GM18909 (cell line): Measurements from ENCODE around the gene ANKH.

Experiments used
- ATAC-seq: cut with Tn5 transposase; IDR thresholded peaks from one replicate; pipeline ENCODE4 v1.9.1; 2021; ENCODE audit warnings: mild to moderate bottlenecking; ENCODE audit not compliant: unreplicated experiment, poor library complexity

ANKH gene

GRCh38 chr5:14723701-14724132 lies 147.9 kb downstream of the ANKH start:
- no peak for ATAC-seq

- ATAC-seq = no peak
Measured at GRCh38 chr5:14722923-14723322, 148.7 kb downstream of the ANKH start.

DNA sequence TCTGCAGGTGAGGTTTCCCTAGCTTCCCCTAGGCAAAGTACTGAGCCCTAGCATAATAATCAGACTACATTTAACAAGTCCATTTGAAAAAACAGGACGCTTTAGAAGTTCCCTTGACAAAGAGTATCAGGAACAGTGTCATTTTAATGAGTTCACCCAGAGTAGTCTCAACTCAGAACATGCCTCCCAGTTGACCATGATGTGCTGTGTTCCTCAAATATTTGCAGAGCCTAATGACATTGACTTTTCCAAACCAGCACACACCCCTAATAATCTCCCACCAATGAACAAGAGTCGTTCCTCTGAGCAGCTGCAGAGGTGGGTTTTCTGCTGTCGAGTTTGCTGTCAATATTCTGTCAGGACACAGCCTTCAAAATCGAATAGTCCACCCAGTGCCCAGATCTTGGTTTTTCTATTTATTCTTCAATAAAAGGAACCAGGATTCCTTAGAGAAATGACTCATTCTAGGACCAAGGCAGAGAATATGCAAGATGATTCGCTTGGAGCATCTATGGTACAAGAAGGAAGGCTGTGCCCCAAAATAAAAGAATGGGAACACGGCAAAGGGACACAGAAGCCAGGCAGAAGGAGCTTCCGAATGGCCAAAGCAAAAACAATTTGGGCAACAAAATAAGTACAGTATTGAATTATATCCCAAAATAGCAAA lies 149.5 kb downstream of the ANKH start:
- ATAC-seq = no peak

- ATAC-seq = no peak
Measured at GRCh38 chr5:14720236-14720923, 151.2 kb downstream of the ANKH start.

- ATAC-seq = no peak
Measured at GRCh38 chr5:14718778-14719177, 152.8 kb downstream of the ANKH start.

DNA sequence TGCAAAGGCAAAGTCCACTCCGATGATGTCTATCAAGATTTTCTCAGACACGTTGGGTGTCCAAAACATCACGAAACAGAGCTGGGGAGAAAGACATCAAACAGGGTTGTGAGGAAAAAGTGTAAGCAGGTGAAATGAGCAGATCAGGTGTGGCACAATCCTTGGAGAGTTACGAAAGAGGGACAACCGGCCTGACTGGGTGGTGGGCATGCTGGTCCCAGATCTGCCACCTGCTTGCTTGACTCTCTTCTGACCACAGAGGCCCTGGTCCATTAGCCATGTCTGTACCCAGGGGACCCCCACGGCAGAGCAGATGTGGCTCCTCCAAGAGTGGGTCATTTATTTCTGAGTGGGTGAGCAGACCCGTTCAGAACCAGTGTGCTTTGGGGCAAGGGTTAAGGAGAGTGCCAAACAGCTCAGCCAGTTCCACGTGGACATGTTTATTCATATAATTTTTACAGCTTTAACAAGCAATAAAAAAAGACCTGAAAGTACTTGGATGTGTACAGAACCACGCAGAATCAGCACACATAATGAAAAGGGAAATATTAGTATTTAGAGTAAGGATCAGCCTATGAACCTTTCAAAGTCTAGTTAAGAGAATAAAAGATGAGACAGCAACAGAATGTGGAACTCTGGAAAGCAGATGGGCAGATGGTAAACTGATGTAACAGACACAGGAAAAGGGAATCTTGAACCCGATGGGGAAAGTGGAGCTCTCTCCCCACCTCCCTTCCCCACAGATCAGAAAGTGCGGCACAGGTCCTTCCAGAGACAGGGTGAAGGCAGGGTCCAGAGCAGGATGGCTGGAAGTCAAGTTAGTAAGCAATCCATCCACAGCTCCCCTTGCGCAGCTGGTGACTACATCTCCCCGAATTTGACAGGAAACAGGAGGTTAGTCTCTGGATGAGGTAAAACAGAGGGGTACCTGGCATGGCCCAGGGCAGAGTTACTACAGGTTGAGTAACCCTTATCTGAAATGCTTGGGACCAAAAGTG lies 154.5 kb downstream of the ANKH start:
- ATAC-seq = no peak

- no peak for ATAC-seq
Measured at GRCh38 chr5:14715481-14715880, 156.1 kb downstream of the ANKH start.

DNA sequence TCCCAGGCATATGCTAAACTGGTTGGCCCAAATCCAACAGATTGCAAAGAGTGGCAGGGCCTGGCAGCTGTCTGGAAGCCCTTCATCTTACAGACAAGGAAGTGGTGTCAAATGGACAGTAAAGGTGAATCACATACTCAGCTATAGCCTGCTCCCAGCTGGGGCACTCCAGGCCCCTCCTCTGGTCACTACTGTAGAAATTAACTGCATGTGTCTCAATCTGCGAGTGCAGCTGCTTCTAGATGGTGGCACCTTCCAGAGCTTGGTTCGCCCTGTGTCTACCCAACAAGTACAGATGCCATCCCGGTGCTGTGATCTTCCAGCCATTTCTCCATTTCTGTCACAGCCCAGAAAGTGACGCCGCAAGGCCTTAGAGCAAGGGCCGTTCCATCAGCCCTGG lies 156.9 kb downstream of the ANKH start:
- ATAC-seq = no peak

DNA sequence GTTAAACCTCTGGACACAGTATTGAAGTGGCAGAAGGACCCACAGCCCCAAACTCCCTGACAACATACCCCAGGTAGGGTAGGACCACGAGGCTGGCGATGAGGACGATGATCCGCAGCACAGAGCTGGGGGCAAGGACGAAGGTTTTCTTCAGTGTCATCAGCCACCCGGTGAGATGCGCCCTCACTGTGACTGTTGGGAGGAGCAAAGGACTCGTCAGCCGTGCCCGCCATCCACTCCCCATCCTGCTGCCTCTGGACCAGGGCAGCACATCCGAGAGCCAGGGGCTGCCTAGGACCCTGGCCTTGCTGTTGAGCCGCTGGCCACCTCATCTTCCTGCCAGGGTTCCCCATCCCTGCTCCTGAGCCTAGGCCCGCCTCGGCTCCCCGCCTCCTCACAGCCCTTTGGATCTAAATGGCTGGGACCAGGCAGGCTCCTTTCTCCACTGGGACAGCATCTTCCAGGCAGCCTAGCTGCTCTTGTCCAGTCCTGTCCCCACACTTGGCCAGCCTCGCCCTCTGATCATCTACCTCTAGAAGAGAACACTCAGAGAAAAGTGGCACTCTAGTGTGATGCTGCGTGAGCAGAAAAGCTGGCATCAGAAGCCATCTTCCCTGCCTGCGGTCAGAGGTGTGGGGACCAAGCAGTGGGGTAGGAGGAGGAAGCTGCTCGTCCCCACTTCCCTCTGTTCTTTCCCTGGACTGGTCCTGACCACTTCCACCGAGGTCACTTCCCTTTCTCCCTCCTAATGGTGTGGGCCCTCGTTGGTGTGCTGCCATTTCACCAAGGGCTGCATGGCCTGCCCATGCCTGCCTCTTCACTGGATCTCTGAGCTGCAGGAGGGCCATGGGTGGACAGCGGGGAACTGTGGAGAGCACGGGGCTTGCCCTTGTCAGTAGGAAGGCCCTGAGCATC lies 157.8 kb downstream of the ANKH start:
- ATAC-seq = no peak

DNA sequence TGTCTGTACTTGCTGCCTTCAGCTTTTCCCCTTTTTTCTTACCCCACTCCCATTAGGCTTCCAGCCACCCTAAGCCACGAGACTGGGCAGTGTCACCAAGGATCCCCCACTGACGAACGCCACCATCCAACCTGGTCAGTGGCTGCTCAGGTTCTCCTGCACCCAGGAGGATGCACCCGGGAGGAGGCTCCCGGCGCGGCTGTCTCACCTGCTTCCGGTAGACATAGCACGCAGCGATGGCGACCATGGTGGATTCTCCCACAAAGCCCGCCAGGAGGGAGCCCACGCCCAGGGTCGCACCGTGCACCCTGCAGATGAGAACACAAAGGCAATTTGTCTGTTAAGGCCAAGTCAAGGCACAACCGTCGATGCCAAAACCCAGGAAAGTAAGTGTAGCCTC lies 158.9 kb downstream of the ANKH start:
- no peak for ATAC-seq

DNA sequence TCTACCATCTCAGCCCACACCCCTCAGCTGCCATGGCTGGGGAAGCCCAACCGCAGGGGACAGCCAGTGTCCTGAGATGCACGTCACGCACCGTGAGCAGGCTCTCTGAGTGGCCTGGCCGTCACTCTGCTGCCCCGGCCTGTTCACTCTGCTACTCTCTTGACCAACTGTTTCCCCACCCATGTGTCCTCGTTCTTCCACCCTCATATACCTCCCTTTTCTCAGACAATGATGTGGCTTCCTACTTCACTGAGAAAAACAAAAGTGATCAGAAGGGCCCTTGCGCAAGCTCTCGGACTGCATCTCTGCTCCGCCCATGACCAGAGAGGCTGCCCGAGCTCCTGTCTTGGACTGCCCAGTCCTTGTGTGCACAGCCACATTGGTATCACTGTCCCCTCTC lies 159.4 kb downstream of the ANKH start:
- no peak for ATAC-seq

GRCh38 chr5:14710313-14710994 lies 161.1 kb downstream of the ANKH start:
- no peak for ATAC-seq

- ATAC-seq = no peak
Measured at GRCh38 chr5:14708551-14708950, 163.0 kb downstream of the ANKH start.

GRCh38 chr5:14707811-14708390 lies 163.7 kb downstream of the ANKH start:
- ATAC-seq = no peak

DNA sequence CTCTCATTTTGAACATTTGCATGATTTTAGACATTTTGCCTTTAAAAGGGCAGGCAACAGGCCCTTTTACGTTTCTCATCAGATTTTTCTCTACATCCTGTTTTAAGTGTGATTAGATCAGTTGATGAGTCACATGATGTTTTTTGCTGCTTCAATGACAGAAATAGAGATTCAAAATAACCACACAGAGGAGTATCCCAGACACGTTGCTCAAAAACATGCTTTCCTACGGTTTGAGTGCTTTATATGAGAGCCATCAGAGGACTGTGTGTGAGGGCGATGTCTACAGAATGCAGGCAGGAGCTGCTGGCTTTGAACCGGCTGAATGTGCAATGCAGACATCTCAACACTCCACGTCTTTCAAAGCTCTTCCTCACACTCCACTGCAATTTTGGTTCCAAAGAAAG lies 165.0 kb downstream of the ANKH start:
- ATAC-seq = no peak

DNA sequence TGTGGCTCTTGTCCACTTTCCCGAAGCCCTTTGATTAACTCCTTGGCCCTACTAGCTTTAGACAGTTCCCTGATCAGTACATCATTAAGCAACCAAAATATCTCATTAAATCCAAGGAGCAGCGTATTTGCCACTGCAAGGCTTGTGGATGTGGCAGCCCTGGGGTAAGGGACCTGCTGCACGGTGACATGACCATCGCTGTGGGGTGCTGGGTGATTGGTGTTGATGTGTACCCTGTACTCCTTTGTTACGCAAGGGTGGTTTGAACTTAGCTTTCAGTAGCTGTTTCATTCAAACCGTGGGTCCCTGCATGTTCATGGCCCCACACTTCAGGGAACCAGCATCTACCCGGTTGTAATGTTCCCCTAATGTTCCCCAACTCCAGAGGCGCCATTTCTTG lies 166.0 kb downstream of the ANKH start:
- no peak for ATAC-seq

DNA sequence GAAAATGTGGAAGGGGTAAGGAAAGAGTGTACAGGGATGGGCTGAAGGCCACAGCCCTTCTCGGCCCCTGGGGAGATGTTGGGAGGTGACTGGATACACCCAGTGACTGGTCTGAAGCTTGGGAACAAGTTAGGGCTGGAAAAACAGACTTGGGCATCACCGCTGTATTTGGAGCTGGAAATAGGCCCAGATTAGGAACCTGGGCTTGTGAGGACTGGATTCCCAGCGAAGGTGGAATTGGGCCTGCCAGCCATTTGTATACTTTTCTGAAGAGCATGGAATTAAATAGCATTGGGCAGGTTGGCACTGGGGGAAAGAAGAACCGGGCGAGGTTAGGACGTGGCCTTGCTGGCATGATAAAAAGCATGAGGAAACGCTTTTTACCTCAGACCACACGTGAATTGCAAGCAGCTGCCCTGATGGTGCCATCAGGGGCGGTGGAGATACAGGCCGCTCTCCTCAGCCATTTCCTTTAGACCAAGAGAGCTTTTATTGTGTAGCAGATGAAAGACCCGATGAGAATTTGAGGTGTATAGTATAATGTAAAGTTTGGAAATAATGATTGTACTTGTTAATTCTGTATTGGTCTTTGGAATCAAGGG lies 169.2 kb downstream of the ANKH start:
- ATAC-seq = no peak

- ATAC-seq = no peak
Measured at GRCh38 chr5:14701556-14701955, 170.0 kb downstream of the ANKH start.
